ENCODE measurements around the gene MYPOP.

The MYPOP gene

DNA sequence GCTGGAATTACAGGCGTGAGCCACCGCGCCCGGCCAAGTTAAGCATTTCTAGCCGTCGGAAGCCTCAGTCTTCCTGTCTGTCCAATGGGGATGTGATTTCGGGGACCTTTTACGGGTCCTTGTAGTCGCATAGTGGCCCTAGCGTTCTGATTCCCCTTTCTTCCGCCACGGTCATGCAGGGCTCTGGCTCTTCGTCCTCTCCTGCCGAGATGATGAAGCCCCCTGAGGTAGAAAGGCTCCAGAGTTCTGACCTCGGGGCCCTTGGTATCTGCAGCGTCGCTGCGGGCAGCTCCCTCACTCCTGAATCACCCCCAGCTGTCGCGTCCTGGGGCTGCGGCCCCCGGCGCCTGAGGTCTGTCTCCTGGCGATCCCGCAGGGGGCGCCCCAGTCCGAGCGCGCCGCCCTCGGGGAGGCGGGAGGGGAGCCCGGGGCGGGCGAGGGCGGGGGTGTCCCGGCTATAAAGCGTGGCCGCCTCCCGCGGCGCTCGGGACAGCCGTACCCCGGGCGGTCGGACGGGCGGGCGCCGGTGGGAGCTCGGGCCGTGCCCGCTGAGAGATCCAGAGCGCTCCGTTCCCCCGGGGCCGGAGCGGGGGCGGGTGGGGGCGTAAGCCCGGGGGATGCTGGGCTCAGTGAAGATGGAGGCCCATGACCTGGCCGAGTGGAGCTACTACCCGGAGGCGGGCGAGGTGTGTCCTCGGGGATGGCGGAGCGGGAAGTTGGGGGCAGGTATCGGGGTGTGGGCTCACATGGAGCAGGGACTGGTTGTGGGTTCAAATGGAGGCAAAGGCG, 38.4 kb downstream of the MYPOP start, which contains the start of gene FOXA3:
TSS of gene FOXA3 (plus strand) at position 487 of the 789 bp plus-strand sequence. CDS start at position 618, 131 bp downstream.
- DNase-seq (ENCODE audit: low read depth) = no peak

DNA sequence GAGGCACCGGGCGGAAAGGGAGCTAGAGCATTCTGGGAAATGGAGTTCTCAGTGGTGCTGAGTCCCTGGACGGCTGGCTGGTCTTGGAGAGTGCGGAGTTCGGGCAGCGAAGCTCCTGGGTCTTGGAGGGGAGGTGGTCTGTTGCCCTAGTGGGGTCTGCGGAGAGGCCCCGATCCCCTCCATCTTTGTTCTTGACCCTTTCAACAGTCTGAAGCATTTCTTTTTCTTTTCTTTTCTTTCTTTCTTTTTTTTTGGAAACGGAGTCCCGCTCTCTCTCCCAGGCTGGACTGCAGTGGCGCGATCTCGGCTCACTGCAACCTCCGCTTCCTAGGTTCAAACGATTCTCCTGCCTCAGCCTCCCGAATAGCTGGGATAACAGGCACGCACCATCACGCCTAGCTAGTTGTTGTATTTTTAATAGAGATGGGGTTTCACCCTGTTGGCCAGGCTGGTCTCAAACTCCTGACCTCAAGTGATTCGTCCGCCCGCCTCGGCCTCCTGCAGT, 39.0 kb downstream of the MYPOP start:
- no peak for DNase-seq (ENCODE audit: low read depth)

DNA sequence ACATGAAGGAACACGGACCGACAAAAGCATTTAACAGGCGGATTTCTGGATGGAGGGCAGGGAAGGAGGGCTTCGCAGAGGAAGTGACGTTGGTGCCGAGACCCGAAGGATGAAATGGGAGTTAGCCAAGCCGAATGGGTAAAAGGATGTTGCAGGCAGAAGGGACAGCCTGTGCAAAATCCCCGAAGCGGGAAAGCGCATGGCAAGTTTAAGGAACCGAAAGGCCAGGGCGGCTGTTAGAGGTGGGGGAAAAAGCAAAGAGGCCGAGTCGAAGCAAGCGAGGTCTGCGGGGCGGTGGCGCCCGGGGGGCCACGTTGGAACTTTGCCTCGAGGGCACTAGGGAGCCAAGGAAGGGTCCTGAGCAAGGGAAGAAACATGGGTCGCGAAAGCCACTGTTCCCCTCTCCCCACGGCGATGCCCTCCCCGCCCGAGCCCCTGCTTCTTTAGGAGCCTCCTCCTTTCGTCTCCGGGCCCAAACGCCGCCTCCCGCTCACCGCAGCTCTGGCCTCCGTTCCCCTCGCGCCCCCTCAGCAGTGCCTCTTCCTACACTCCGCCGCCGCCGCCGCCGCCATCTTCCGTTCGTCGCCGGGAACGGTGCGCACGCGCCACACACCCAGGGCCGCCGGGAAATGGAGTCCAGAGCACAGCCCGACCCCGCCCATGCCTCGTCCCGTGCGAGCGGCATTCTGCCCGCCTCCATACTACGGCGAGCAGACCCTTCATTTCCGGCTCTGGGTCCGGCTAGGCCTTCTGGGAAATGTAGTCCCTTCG, 39.7 kb downstream of the MYPOP start, which contains the start of gene SYMPK:
TSS of gene SYMPK (minus strand) at position 584 of the 771 bp plus-strand sequence. CDS start 8,652 bp downstream, outside the sequence.
- peak; percentile 97 for DNase-seq (ENCODE audit: low read depth)

DNA sequence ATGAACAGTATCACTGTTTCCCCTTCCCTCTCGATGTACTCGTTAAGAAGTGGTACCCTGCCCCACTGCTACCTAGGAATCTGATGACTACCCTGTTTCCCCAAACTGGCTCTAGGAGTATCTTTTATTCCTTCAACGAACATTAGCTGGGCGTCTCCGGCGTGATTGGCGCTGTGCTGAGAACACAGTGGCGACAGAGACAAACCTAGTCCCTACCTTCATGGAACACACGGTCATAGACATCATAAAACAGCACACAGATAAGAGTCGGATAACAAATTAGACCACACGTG, 40.2 kb downstream of the MYPOP start:
- DNase-seq (ENCODE audit: low read depth) = no peak

DNA sequence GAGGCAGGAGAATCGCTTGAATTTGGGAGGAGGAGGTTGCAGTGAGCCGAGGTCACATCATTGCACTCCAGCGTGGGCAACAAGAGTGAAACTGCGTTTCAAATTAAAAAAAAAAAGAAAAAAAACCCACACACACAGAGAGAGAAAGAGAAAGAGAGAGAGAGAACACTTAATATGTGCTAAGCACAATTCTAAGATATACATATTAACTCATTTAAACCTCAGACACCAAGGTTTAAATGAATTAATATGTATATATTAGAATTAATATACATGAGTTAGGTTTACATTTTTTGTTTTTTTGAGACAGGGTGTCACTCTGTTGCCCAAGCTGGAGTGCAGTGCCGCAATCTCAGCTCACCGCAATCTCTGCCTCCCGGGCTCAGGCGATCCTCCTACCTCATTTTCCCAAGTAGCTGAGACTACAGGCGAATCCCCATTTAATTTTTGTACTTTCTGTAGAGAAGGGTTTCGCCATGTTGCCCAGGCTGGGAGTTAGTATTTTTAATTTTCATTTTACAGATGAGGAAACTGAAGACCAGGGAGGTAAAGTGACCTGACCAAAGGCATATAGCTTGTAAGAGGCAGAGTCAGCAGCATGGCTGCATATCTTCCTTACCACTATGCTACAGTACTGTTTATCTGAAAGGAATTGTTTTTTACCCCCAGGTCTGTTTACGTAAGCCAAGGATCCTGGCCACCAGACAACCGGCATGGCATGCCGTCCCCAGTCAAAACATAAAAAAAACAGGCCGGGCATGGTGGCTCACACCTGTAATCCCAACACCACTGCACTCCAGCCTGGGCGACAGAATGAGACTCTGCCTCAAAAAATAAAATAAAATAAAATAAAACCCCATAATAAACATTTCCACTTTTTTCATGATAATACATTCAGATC, 41.8 kb downstream of the MYPOP start:
- no peak for DNase-seq (ENCODE audit: low read depth)

DNA sequence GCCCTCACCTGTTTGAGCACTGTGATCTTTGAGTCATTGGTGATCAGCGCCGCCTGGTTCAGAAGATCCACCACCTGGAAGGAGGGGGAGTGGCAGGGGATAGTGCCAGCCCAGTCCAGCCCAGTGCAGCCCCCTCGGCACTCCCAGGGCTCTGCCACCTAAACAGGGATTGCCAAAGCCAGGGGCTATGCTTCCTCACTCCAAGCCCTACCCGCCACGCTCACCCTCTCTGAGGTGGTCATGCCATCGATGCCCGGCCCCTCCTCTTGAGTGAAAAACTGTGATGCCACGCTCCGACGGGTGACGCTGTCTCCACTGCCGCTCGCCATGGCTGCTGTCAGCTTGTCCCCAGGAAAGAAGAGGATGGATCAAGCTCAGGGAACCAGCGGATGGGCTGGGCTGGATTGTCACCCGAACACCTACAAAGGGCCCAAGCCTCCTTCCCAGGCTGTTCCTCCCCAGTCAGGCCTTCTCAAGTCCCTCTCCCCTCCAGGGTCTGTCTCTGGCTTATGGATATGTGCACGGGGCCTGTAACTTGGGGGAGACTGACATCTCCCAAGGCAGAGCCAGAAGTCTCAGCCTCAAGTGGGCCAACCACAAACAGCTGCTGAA, 48.1 kb downstream of the MYPOP start:
- no peak for DNase-seq (ENCODE audit: low read depth)

DNA sequence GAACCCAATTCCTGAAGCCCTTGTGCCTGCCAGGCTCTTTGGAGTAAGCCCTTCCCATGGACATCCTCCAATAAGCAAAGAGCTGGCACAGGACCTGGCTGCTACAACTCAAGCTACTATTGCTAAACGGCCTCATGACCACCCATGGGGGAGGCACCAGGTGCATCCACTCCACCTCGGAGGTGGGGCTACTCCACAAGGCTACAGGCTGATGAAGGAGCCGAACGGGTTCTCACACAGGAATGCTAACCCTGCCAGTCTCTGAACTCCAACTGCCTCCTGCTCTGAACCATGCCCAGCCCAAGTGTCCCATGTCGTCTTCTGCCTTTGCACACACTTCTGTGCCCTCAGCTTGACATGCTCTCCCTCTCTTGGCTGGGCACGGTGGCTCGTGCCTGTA, 49.4 kb downstream of the MYPOP start:
- no peak for DNase-seq (ENCODE audit: low read depth)

DNA sequence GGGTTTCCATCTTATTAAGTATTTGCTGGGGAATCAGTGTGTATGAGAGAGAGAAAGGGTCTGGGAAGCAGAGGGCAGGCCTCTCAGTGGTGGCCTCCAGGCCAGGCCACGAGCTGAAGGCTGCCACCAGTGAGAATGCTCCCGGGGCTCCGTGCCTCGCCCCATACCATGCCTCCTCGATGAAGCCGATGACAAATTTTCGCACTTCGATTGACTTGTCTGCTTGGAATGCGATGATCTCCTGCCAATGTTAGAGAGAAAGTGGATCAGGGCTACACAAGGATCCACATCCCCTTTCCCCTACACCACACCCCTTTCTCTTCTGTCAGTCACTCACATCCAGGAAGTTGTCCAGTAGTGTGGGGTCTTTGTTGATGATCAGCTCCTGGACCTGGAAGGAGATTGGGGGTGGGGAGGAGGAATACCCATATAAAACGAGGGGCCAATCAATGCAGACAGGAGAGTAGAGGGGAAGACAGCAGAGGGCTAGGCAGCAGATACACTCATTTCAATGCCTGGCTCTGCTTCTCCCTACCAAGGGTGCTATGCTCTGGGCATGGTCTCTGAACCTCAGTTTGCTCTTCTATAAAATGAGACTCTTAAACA, 50.2 kb downstream of the MYPOP start:
- DNase-seq (ENCODE audit: low read depth) = no peak

DNA sequence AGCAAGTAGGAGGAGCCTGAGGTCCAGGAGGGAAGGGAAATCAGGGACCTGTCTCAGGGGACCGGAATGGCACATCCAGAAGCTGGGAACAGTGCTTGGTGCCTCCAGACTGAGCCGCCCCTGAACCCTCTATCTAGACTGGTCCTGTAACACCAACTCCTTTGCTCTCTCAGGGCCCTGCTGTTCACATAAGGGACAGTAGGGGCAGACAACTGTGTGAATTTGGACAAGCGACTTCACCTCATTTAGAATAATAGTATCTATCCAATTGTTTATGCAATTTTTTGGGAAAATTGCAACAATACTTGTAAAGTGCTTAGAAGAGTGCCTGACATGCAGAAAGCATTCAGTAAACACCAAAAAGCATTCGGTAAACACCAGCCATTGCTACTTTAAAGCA, 53.5 kb downstream of the MYPOP start:
- DNase-seq (ENCODE audit: low read depth) = no peak

DNA sequence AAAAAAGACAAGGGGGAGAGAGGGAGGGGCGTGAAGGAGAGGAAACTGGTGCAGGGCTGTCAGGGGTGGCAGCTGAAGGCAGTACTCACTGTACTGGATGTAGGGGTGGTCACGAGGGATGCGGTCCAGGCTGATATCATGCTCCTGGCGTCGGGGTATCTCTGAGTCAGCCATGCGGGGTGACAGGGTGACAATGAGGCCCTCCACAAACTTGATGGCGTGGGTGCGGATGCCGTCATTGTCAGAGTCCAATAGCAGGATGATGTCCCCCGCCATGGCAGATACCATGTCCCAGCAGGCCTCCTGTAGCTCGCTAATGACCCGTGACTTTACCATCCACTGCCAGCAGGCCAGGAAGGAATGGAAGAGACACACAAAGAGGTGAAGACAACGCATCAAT, 54.8 kb downstream of the MYPOP start:
- DNase-seq (ENCODE audit: low read depth) = no peak

DNA sequence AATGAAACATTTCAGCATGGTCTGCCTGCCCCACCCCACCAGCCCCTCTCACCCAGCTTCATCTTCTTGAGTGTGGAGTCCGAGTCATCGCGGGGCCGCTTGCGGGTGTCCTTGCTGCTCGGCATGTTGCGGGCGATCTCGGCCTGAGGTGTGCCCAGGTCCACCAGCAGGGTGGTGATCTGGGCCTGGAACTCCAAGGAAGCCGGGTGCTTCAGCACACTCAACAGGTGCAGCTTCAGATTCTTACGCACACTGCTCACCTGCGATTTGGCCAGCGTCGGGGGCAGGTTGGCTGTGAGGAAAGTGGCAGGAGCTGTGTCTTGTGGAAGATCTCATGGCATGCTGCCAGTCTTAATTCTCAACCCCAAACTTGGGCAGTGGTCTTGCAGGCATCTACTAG, 60.2 kb downstream of the MYPOP start:
- no peak for DNase-seq (ENCODE audit: low read depth)

Measured in GM04504 (cell line).